ENCODE measurements around the gene POTEH. TPM values are rescaled to one million over a fixed set of nuclear protein-coding genes. Genes with fewer than 3 reads are reported as not detected.
"Not testable (repeated sequence)": the region's sequence is repeated elsewhere in the genome, so short reads cannot be mapped to it uniquely, and the experiment has no call there.

POTEH gene
- not detected for polyA plus RNA-seq (2013, experiment 1 of 2)
- polyA plus RNA-seq (2013, experiment 2 of 2) = not detected

GRCh38 chr22:15689749-15690125, at the start of gene POTEH:
TSS of gene POTEH (plus strand) at chr22:15690026. CDS start at chr22:15690078, 52 bp downstream.
- not testable (repeated sequence) for H3K27ac ChIP-seq (replicated peaks; ENCODE audit: low read length); DNase-seq (ENCODE audit: low spot score); H2AFZ ChIP-seq (ENCODE audit: low read length); H3K18ac ChIP-seq (ENCODE audit: low read length); H2BK5ac ChIP-seq (ENCODE audit: low read length); H3K14ac ChIP-seq (ENCODE audit: low read length); H2AK5ac ChIP-seq (ENCODE audit: low read depth, low read length); H4K8ac ChIP-seq (ENCODE audit: low read depth, low read length); H3K4me1 ChIP-seq (ENCODE audit: control insufficient read depth in 2 of 2, insufficient read depth in 1 of 2, low read depth in 1 of 2, low read length in 2 of 2); H2BK12ac ChIP-seq (ENCODE audit: low read length); H3K27me3 ChIP-seq (ENCODE audit: control insufficient read depth in 3 of 3, insufficient read depth in 3 of 3, low read depth in 1 of 3, low read length in 3 of 3); H2BK120ac ChIP-seq (ENCODE audit: low read depth, low read length); H3K79me1 ChIP-seq (ENCODE audit: low read depth, low read length); H3K4ac ChIP-seq (ENCODE audit: low read length); H3K9me3 ChIP-seq (replicated peaks in 1 of 2; ENCODE audit: control insufficient read depth in 2 of 2, insufficient read depth in 1 of 2, low read depth in 1 of 2, low read length in 2 of 2); H3K36me3 ChIP-seq (replicated peaks in 1 of 2; ENCODE audit: control insufficient read depth in 2 of 2, insufficient read depth in 2 of 2, low read length in 2 of 2); H2BK15ac ChIP-seq (ENCODE audit: low read length); H3K4me2 ChIP-seq (ENCODE audit: insufficient read depth, low read length, poor library complexity, severe bottlenecking); H3K4me3 ChIP-seq (ENCODE audit: low read length in 2 of 2); H3K23ac ChIP-seq (ENCODE audit: low read depth, low read length, poor library complexity); H3K9ac ChIP-seq (ENCODE audit: low read depth, low read length, poor library complexity); H4K91ac ChIP-seq (ENCODE audit: low read depth, low read length, poor library complexity)
- no CpG with 5 or more reads among the region's 11 CpGs for WGBS, 2 donors (ENCODE audit: extremely low coverage in 2 of 2, insufficient read length in 2 of 2, insufficient replicate concordance in 1 of 2)

GRCh38 chr22:15642288-15642861, 47.5 kb upstream of the POTEH start:
- H4K91ac ChIP-seq (ENCODE audit: low read depth, low read length, poor library complexity) = not testable (repeated sequence)

GRCh38 chr22:15651954-15652353, 37.9 kb upstream of the POTEH start:
- H3K9me3 ChIP-seq (replicated peaks in 1 of 2; ENCODE audit: control insufficient read depth in 2 of 2, insufficient read depth in 1 of 2, low read depth in 1 of 2, low read length in 2 of 2); H3K4me2 ChIP-seq (ENCODE audit: insufficient read depth, low read length, poor library complexity, severe bottlenecking); H3K23ac ChIP-seq (ENCODE audit: low read depth, low read length, poor library complexity); H2AK5ac ChIP-seq (ENCODE audit: low read depth, low read length); H4K91ac ChIP-seq (ENCODE audit: low read depth, low read length, poor library complexity); H3K4me3 ChIP-seq (ENCODE audit: low read length in 2 of 2); H3K4me1 ChIP-seq (ENCODE audit: control insufficient read depth in 2 of 2, insufficient read depth in 1 of 2, low read depth in 1 of 2, low read length in 2 of 2); H3K4ac ChIP-seq (ENCODE audit: low read length); H3K27me3 ChIP-seq (ENCODE audit: control insufficient read depth in 3 of 3, insufficient read depth in 3 of 3, low read depth in 1 of 3, low read length in 3 of 3); H3K18ac ChIP-seq (ENCODE audit: low read length); H3K36me3 ChIP-seq (replicated peaks in 1 of 2; ENCODE audit: control insufficient read depth in 2 of 2, insufficient read depth in 2 of 2, low read length in 2 of 2); H2BK12ac ChIP-seq (ENCODE audit: low read length); H2BK5ac ChIP-seq (ENCODE audit: low read length); H3K27ac ChIP-seq (replicated peaks; ENCODE audit: low read length); H3K9ac ChIP-seq (ENCODE audit: low read depth, low read length, poor library complexity); H2BK15ac ChIP-seq (ENCODE audit: low read length); H3K14ac ChIP-seq (ENCODE audit: low read length); H3K79me1 ChIP-seq (ENCODE audit: low read depth, low read length); H2AFZ ChIP-seq (ENCODE audit: low read length); H2BK120ac ChIP-seq (ENCODE audit: low read depth, low read length); H4K8ac ChIP-seq (ENCODE audit: low read depth, low read length); DNase-seq (ENCODE audit: low spot score): not testable (repeated sequence)
- WGBS, 2 donors (ENCODE audit: extremely low coverage in 2 of 2, insufficient read length in 2 of 2, insufficient replicate concordance in 1 of 2) = no CpG with 5 or more reads among the region's 7 CpGs

More at GRCh38 chr22:15642288-15642861, 47.5 kb upstream of the POTEH start:
- not testable (repeated sequence) for H3K4me2 ChIP-seq (ENCODE audit: insufficient read depth, low read length, poor library complexity, severe bottlenecking); H2BK12ac ChIP-seq (ENCODE audit: low read length); H3K9ac ChIP-seq (ENCODE audit: low read depth, low read length, poor library complexity); H3K4me3 ChIP-seq (ENCODE audit: low read length in 2 of 2); H3K79me1 ChIP-seq (ENCODE audit: low read depth, low read length); H3K23ac ChIP-seq (ENCODE audit: low read depth, low read length, poor library complexity); DNase-seq (ENCODE audit: low spot score); H4K8ac ChIP-seq (ENCODE audit: low read depth, low read length); H3K36me3 ChIP-seq (replicated peaks in 1 of 2; ENCODE audit: control insufficient read depth in 2 of 2, insufficient read depth in 2 of 2, low read length in 2 of 2); H2BK5ac ChIP-seq (ENCODE audit: low read length); H3K9me3 ChIP-seq (replicated peaks in 1 of 2; ENCODE audit: control insufficient read depth in 2 of 2, insufficient read depth in 1 of 2, low read depth in 1 of 2, low read length in 2 of 2); H3K14ac ChIP-seq (ENCODE audit: low read length); H2BK120ac ChIP-seq (ENCODE audit: low read depth, low read length); H2AFZ ChIP-seq (ENCODE audit: low read length); H3K4me1 ChIP-seq (ENCODE audit: control insufficient read depth in 2 of 2, insufficient read depth in 1 of 2, low read depth in 1 of 2, low read length in 2 of 2); H2BK15ac ChIP-seq (ENCODE audit: low read length); H2AK5ac ChIP-seq (ENCODE audit: low read depth, low read length); H3K18ac ChIP-seq (ENCODE audit: low read length); H3K27ac ChIP-seq (replicated peaks; ENCODE audit: low read length); H3K27me3 ChIP-seq (ENCODE audit: control insufficient read depth in 3 of 3, insufficient read depth in 3 of 3, low read depth in 1 of 3, low read length in 3 of 3); H3K4ac ChIP-seq (ENCODE audit: low read length)
- WGBS, 2 donors (ENCODE audit: extremely low coverage in 2 of 2, insufficient read length in 2 of 2, insufficient replicate concordance in 1 of 2) = no CpG with 5 or more reads among the region's 19 CpGs

GRCh38 chr22:15652738-15653137, 37.1 kb upstream of the POTEH start:
- H3K4me2 ChIP-seq (ENCODE audit: insufficient read depth, low read length, poor library complexity, severe bottlenecking); H4K8ac ChIP-seq (ENCODE audit: low read depth, low read length); H3K4me1 ChIP-seq (ENCODE audit: control insufficient read depth in 2 of 2, insufficient read depth in 1 of 2, low read depth in 1 of 2, low read length in 2 of 2); H2BK15ac ChIP-seq (ENCODE audit: low read length); H2BK5ac ChIP-seq (ENCODE audit: low read length); H2AFZ ChIP-seq (ENCODE audit: low read length); H3K23ac ChIP-seq (ENCODE audit: low read depth, low read length, poor library complexity); H3K9me3 ChIP-seq (replicated peaks in 1 of 2; ENCODE audit: control insufficient read depth in 2 of 2, insufficient read depth in 1 of 2, low read depth in 1 of 2, low read length in 2 of 2); H3K79me1 ChIP-seq (ENCODE audit: low read depth, low read length); H2BK120ac ChIP-seq (ENCODE audit: low read depth, low read length); H3K4ac ChIP-seq (ENCODE audit: low read length); DNase-seq (ENCODE audit: low spot score); H3K14ac ChIP-seq (ENCODE audit: low read length); H2BK12ac ChIP-seq (ENCODE audit: low read length); H3K27me3 ChIP-seq (ENCODE audit: control insufficient read depth in 3 of 3, insufficient read depth in 3 of 3, low read depth in 1 of 3, low read length in 3 of 3); H3K9ac ChIP-seq (ENCODE audit: low read depth, low read length, poor library complexity); H3K27ac ChIP-seq (replicated peaks; ENCODE audit: low read length); H2AK5ac ChIP-seq (ENCODE audit: low read depth, low read length); H3K36me3 ChIP-seq (replicated peaks in 1 of 2; ENCODE audit: control insufficient read depth in 2 of 2, insufficient read depth in 2 of 2, low read length in 2 of 2); H3K4me3 ChIP-seq (ENCODE audit: low read length in 2 of 2); H4K91ac ChIP-seq (ENCODE audit: low read depth, low read length, poor library complexity); H3K18ac ChIP-seq (ENCODE audit: low read length): not testable (repeated sequence)
- no CpG with 5 or more reads among the region's 6 CpGs for WGBS, 2 donors (ENCODE audit: extremely low coverage in 2 of 2, insufficient read length in 2 of 2, insufficient replicate concordance in 1 of 2)

Measured in neuronal stem cell (in vitro differentiated cells).